Measurements from ENCODE around the gene KCNMA1.

KCNMA1 gene

GRCh38 chr10:77422491-77423338 is 214.9 kb downstream of the KCNMA1 start:
- TF ChIP-seq CEBPB (IDR thresholded peaks at IDR 0.05) (no peak), RAD21 (IDR thresholded peaks at IDR 0.05; ENCODE audit: low read depth) (no peak), TCF12 (IDR thresholded peaks at IDR 0.05; ENCODE audit: low read depth) (no peak), EP300 (IDR thresholded peaks at IDR 0.05; ENCODE audit: borderline replicate concordance) (no peak), MAX (IDR thresholded peaks at IDR 0.05) (no peak), YY1 (IDR thresholded peaks at IDR 0.05; ENCODE audit: low read depth) (no peak), TEAD4 (IDR thresholded peaks at IDR 0.05) (no peak), NFIC (IDR thresholded peaks at IDR 0.05) (no peak), EGR1 (IDR thresholded peaks at IDR 0.05) (no peak), REST (IDR thresholded peaks at IDR 0.05; ENCODE audit: low read depth) (no peak), USF1 (IDR thresholded peaks at IDR 0.05) (no peak), ZBTB7A (IDR thresholded peaks at IDR 0.05; ENCODE audit: low read depth) (no peak)

GRCh38 chr10:77421591-77421990 is 216.0 kb downstream of the KCNMA1 start:
- no peak for TF ChIP-seq EP300 (IDR thresholded peaks at IDR 0.05; ENCODE audit: borderline replicate concordance)
- no peak for TF ChIP-seq EGR1 (IDR thresholded peaks at IDR 0.05)
- TF ChIP-seq TAF1 (IDR thresholded peaks at IDR 0.05; ENCODE audit: low read depth) = no peak
- TF ChIP-seq TEAD4 (IDR thresholded peaks at IDR 0.05) = no peak
- no peak for TF ChIP-seq NFIC (IDR thresholded peaks at IDR 0.05)
- TF ChIP-seq CREB1 (IDR thresholded peaks at IDR 0.05; ENCODE audit: low read depth) = no peak

- no peak for TF ChIP-seq YY1 (IDR thresholded peaks at IDR 0.05; ENCODE audit: low read depth)
- no peak for TF ChIP-seq TAF1 (IDR thresholded peaks at IDR 0.05; ENCODE audit: low read depth)
- TF ChIP-seq FOXM1 (IDR thresholded peaks at IDR 0.05; ENCODE audit: borderline replicate concordance, low read depth) = no peak
Observed at GRCh38 chr10:77420947-77421523, 216.6 kb downstream of the KCNMA1 start.

- TF ChIP-seq TCF12 (IDR thresholded peaks at IDR 0.05; ENCODE audit: low read depth) (no peak), RAD21 (IDR thresholded peaks at IDR 0.05; ENCODE audit: low read depth) (no peak), EP300 (IDR thresholded peaks at IDR 0.05; ENCODE audit: borderline replicate concordance) (no peak), USF1 (IDR thresholded peaks at IDR 0.05) (no peak), YY1 (IDR thresholded peaks at IDR 0.05; ENCODE audit: low read depth) (no peak), NFIC (IDR thresholded peaks at IDR 0.05) (no peak), REST (IDR thresholded peaks at IDR 0.05; ENCODE audit: low read depth) (no peak), CEBPB (IDR thresholded peaks at IDR 0.05) (no peak), CREB1 (IDR thresholded peaks at IDR 0.05; ENCODE audit: low read depth) (no peak), FOXM1 (IDR thresholded peaks at IDR 0.05; ENCODE audit: borderline replicate concordance, low read depth) (no peak), TEAD4 (IDR thresholded peaks at IDR 0.05) (no peak), ZBTB7A (IDR thresholded peaks at IDR 0.05; ENCODE audit: low read depth) (no peak), TAF1 (IDR thresholded peaks at IDR 0.05; ENCODE audit: low read depth) (no peak), EGR1 (IDR thresholded peaks at IDR 0.05) (no peak), MAX (IDR thresholded peaks at IDR 0.05) (no peak)
Observed at GRCh38 chr10:77419979-77420378, 217.6 kb downstream of the KCNMA1 start.

GRCh38 chr10:77419056-77419455 is 218.6 kb downstream of the KCNMA1 start:
- no peak for TF ChIP-seq ZBTB7A (IDR thresholded peaks at IDR 0.05; ENCODE audit: low read depth)
- no peak for TF ChIP-seq YY1 (IDR thresholded peaks at IDR 0.05; ENCODE audit: low read depth)
- no peak for TF ChIP-seq USF1 (IDR thresholded peaks at IDR 0.05)
- no peak for TF ChIP-seq MAX (IDR thresholded peaks at IDR 0.05)

Measured in Ishikawa (cell line).